Progenitor cell of endocrine pancreas (in vitro differentiated cells): Measurements from ENCODE around the gene PHACTR1. TPM values are rescaled to one million over a fixed set of nuclear protein-coding genes. Genes with fewer than 3 reads are reported as not detected.
A peak's percentile ranks its signal among the peaks of the same experiment; 100 is the strongest.

Experiments used
- DNase-seq: peaks from one replicate; pipeline ENCODE4 v3.0.0; 2021; ENCODE audit warnings: low spot score; ENCODE audit not compliant: unreplicated experiment
- H3K27ac Mint-ChIP-seq: 2 replicates; pipeline ENCODE4 v1.8.0; 2021; ENCODE audit warnings: mild to moderate bottlenecking, moderate library complexity, mixed read lengths
- H3K27me3 Mint-ChIP-seq: 2 replicates; pipeline ENCODE4 v1.8.0; 2021; ENCODE audit warnings: mixed read lengths
- H3K36me3 Mint-ChIP-seq: 2 replicates; pipeline ENCODE4 v1.8.0; 2022; ENCODE audit warnings: mixed read lengths; ENCODE audit not compliant: insufficient read depth
- H3K4me1 Mint-ChIP-seq: 2 replicates; pipeline ENCODE4 v1.8.0; 2021; ENCODE audit warnings: low read depth, mixed read lengths
- H3K4me3 Mint-ChIP-seq: 2 replicates; pipeline ENCODE4 v1.8.0; 2021; ENCODE audit warnings: low read depth, mild to moderate bottlenecking, moderate library complexity, mixed read lengths
- H3K9me3 Mint-ChIP-seq: 2 replicates; pipeline ENCODE4 v1.8.0; 2021; ENCODE audit warnings: low read depth, mixed read lengths
- CTCF ChIP-seq: fragments of 200-600 bp; sonication (generic); IDR thresholded peaks from one replicate; pipeline ENCODE4 v1.5.0; 2021; ENCODE audit warnings: antibody characterized with exemption, mild to moderate bottlenecking; ENCODE audit not compliant: unreplicated experiment
- total RNA-seq: library from RNA; stranded (reverse); gene quantifications from 2 replicates; pipeline ENCODE4 v1.2.1, GENCODE V29; 2021

Gene PHACTR1
- total RNA-seq, 1 donor from 2014 or later: 8.6 TPM

GRCh38 chr6:13281686-13282085, 565.1 kb downstream of the PHACTR1 start:
- DNase-seq: no peak
- Mint-ChIP-seq H3K4me3 (no peak overlapping the region), H3K9me3 (peaks cover 3% of the 10 kb centered on the region), H3K4me1 (no peaks in the 10 kb centered on the region), H3K36me3 (peaks cover 14% of the 10 kb centered on the region), H3K27me3 (no peaks in the 10 kb centered on the region), H3K27ac (no peak overlapping the region)
- no peak for TF ChIP-seq CTCF

GRCh38 chr6:13282393-13283069, 566.0 kb downstream of the PHACTR1 start:
- peaks cover 19% of the 10 kb centered on the region for H3K36me3 Mint-ChIP-seq
- peak overlapping the region; percentile 60 for H3K27ac Mint-ChIP-seq
- no peak for TF ChIP-seq CTCF
- no peak overlapping the region for H3K4me3 Mint-ChIP-seq
- no peaks in the 10 kb centered on the region for H3K27me3 Mint-ChIP-seq
- no peaks in the 10 kb centered on the region for H3K4me1 Mint-ChIP-seq
- no peak for DNase-seq
- peaks cover 10% of the 10 kb centered on the region for H3K9me3 Mint-ChIP-seq

- H3K4me3 Mint-ChIP-seq: no peak overlapping the region
- DNase-seq: no peak
- H3K27me3 Mint-ChIP-seq: no peaks in the 10 kb centered on the region
- TF ChIP-seq CTCF: no peak
- H3K9me3 Mint-ChIP-seq: peaks cover 10% of the 10 kb centered on the region
- no peak overlapping the region for H3K27ac Mint-ChIP-seq
- peaks cover 26% of the 10 kb centered on the region for H3K36me3 Mint-ChIP-seq
- no peaks in the 10 kb centered on the region for H3K4me1 Mint-ChIP-seq
Measured at GRCh38 chr6:13283331-13283730, 566.8 kb downstream of the PHACTR1 start.

GRCh38 chr6:13284646-13285045, 568.1 kb downstream of the PHACTR1 start:
- Mint-ChIP-seq H3K9me3 (peaks cover 10% of the 10 kb centered on the region), H3K36me3 (peaks cover 37% of the 10 kb centered on the region), H3K27ac (no peak overlapping the region), H3K4me1 (peaks cover 4% of the 10 kb centered on the region), H3K27me3 (no peaks in the 10 kb centered on the region), H3K4me3 (no peak overlapping the region)
- no peak for DNase-seq
- TF ChIP-seq CTCF: no peak

- Mint-ChIP-seq H3K27me3 (no peaks in the 10 kb centered on the region), H3K27ac (no peak overlapping the region), H3K9me3 (peaks cover 13% of the 10 kb centered on the region), H3K4me1 (peaks cover 8% of the 10 kb centered on the region), H3K36me3 (peaks cover 43% of the 10 kb centered on the region), H3K4me3 (no peak overlapping the region)
- TF ChIP-seq CTCF: no peak
- DNase-seq: no peak
Measured at GRCh38 chr6:13285705-13286104, 569.1 kb downstream of the PHACTR1 start.
